CD4-positive, alpha-beta T cell treated with Interleukin-12 subunit alpha and Interleukin-12 subunit beta, for 1 hour (primary cell): ENCODE results near the gene ZBTB8A.
"Not testable (repeated sequence)": the region's sequence is repeated elsewhere in the genome, so short reads cannot be mapped to it uniquely, and the experiment has no call there.

ENCODE experiments used
- DNase-seq: peaks from one replicate; pipeline ENCODE4 v3.0.0-alpha.2; 2020

ZBTB8A gene

DNA sequence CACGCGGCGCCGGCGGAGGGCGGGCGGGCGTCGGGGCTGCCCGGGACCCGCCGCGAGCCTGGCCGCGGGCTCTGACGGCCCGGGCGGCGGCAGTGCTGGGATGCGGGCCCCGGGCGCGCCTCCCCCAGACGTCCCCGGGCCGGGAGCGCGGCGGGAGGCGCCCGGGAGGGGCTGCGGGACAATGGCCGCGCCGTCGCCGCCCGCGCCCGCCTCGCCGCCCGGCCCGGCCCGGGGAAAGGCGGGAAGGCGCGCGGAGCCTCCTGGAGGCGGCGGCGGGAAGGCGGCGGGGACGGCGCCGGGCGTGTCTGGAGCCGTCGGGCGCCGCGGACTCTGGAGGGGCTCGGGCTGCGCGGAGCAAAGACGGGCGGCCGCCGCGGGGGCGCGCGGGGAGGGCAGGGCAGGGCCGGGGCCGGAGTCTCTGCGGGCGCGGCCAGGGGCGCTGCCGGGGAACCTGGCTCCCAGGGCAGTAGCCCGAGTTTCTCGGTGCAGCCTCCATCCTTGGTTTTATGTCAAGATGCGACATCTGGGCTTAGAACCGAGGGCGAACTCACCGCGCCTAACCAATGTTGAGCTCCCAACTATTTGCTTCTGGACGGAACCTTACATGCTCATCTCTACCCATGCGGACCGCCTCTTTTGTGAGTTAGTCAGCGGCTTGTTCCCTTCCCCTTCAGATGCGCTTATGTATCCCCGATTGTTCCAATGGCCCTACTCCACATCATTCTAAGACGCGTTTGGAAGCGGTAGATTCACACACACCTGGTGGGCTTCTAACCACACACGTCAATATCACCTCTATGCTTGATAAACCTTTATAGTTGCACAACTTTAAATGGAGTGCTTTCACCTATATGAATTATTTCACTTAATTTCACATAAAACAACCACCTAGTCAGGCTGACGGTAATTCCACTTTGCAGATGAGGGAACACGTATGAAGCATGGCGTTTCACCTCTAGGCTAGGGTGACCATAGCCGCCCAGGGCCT is 651 bp downstream of the ZBTB8A start:
- no peak for DNase-seq

DNA sequence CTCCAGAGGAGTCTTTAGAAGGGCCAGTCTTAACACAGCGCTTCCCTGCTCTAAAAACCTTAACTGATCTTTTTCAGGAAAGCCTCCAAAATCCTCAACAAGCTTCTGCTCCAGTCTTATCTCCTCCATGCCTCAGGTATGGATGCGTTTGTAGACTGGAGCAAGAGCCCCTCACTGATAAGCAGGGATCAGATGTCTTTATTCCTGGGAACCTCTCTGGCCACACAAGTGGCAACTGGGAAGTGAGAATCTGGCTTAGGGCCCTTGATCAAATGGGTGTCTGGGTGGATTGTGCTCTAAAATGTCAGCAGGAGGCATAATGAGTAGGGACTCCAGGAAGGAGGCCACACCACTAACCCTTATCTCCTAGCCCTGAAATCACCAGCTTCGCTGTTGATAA is 1.4 kb downstream of the ZBTB8A start:
- DNase-seq, result no peak

- DNase-seq, result no peak
Observed at GRCh38 chr1:32541064-32541566, 1.9 kb downstream of the ZBTB8A start.

DNA sequence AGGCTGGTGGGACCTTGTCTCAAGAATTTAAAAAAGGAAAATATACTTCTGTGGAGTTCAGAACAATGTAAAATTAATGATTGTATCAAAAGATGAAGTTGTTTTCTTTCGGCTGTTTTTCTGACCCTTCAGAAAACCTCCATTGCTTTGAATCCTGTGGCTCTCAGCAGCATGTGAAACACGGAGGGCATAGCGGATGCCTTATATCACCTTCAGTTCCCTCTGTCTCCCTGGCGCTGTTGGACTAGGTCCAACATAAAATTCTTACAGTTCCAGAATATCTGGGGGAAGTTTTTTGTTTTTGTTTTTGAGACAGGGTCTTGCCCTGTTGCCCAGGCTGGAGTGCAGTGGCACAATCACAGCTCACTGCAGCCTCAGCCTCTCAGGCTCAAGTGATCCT is 7.4 kb downstream of the ZBTB8A start:
- DNase-seq, result no peak

- no peak for DNase-seq
Observed at GRCh38 chr1:32549616-32550015, 10.4 kb downstream of the ZBTB8A start.

- DNase-seq, result no peak
Observed at GRCh38 chr1:32554288-32554687, 15.1 kb downstream of the ZBTB8A start.

DNA sequence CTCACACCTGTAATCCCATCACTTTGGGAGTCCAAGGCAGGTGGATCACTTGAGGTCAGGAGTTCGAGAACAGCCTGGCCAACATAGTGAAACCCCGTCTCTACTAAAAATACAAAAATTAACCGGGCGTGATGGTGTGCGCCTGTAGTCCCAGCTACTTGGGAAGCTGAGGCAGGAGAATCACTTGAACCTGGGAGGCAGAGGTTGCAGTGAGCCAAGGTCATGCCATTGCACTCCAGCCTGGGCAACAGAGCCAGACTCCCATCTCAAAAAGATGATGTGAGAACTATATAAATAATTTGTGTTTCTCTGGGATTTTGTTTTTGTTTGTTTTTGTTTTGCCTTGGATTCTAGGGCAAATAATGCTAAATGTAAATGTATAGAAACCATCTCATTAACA is 17.8 kb downstream of the ZBTB8A start:
- not testable (repeated sequence) for DNase-seq

DNA sequence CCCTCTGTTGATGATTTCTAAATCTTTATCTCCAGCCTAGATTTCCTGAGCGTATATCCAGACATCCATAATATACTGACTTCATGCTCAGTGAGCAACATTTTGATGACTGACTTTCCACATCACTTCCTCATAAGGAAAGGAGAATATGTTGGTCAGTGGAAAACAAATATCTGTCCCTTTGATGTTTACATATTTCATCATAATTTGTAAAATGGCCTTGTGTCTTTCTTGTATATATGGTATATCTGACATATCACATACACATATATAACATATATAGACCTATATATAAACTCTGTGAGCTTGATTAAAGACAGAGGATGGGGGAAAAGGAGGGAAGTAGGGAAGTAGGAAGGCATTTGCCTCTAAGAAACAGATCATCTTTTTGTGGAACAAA is 18.6 kb downstream of the ZBTB8A start:
- DNase-seq, result no peak

- no peak for DNase-seq
Observed at GRCh38 chr1:32568929-32569328, 29.7 kb downstream of the ZBTB8A start.

DNA sequence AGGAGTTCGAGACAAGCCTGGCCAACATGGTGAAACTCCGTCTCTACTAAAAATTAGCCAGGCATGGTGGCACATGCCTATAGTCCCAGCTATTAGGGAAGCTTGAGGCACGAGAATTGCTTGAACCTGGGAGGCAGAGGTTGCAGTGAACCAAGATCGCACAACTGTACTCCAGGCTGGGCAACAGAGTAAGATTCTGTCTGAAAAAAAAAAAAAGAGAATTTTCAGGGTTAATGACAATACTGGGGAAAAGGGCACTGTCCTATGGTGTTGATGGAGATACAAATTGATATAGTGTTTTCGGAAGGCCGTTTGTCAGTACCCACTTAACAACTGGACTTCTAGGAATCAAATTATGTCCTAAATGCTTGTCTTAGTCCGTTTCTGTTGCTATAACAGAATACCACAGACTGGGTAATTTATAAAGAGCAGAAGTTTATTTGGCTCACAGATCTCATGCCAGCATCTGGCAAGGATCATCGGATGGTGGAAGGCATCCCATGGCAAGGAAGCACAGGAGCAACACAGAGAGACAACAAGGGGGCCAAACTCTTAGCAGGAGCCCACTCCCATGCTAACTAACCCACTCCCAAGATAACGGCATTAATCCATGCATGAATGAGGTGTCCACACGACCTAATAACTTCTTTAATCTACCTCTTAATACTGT is 41.3 kb downstream of the ZBTB8A start:
- no peak for DNase-seq

DNA sequence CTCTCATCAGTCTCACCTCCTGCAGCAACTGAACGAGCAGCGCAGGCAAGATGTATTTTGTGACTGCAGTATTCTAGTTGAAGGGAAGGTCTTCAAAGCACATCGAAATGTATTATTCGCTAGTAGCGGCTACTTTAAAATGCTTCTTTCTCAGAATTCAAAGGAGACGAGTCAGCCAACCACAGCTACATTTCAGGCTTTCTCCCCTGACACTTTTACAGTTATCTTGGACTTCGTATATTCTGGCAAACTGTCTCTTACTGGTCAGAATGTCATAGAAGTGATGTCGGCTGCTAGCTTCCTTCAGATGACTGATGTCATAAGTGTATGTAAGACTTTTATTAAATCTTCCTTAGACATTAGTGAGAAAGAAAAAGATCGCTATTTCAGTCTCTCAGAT is 53.7 kb downstream of the ZBTB8A start:
- no peak for DNase-seq

- no peak for DNase-seq
Observed at GRCh38 chr1:32600034-32600433, 60.8 kb downstream of the ZBTB8A start.

- no peak for DNase-seq
Observed at GRCh38 chr1:32605711-32606424, 66.6 kb downstream of the ZBTB8A start.

- no peak for DNase-seq
Observed at GRCh38 chr1:32606565-32607371, 67.5 kb downstream of the ZBTB8A start.

DNA sequence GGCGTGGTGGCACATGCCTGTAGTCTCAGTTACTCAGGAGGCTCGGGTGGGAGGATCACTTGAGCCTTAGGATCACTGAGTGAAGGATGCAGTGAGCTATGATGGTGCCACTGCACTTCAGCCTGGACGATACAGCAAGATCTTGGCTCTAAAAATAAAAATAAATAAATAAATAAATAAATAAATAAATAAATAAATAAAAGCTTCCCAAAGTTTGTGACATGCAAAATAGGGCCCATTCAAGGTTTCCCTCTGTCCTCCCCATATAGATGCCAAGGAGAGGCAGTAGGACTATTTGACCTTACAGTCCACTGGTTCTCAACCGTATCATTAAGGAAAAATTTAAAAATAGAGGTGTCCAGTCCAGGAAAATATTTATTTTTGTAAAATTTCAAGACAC is 70.0 kb downstream of the ZBTB8A start:
- no peak for DNase-seq

- no peak for DNase-seq
Observed at GRCh38 chr1:32611859-32612188, 72.6 kb downstream of the ZBTB8A start.

- DNase-seq, result peak; percentile 46
Observed at GRCh38 chr1:32612189-32612881, 73.1 kb downstream of the ZBTB8A start.

DNA sequence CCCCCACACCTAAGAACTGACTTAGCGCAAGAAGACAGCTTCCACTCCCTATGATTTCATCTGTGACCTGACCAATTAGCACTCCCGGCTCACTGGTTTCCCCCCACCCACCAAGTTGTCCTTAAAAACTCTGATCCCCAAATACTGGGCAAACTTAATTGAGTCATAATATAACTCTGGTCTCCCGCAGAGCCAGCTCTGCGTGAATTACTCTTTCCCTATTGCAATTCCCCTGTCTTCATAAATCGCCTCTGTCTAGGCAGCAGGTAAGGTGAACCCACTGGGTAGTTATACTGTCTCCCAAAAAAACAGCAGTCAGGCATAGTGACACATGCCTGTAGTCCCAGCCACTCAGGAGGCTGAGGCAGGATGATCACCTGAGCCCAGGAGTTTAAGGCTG is 74.2 kb downstream of the ZBTB8A start:
- DNase-seq, result no peak

DNA sequence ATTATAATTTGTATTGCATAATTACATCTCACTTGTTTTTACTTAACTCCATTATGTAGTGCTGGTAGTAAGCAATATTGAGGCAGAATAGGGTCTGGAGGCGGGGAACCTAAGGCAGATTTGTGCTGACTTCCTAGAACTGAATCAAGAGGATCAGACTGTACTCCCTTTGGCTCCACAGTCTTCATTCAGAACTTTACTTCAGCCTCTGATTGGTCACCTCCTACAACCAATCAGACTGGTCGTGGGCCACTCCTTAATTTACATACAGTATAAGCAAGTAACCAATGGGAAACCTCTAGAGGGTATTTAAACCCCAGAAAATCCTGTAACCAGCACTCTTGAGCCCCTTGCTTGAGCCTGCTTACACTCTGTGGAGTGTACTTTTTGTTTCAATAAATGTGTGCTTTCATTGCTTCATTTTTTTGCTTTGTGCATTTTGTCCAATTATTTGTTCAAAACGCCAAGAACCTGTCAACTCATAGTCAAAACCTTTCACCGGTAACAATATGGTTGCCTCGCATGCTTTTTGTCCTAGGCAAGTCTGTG is 79.5 kb downstream of the ZBTB8A start:
- DNase-seq, result no peak

DNA sequence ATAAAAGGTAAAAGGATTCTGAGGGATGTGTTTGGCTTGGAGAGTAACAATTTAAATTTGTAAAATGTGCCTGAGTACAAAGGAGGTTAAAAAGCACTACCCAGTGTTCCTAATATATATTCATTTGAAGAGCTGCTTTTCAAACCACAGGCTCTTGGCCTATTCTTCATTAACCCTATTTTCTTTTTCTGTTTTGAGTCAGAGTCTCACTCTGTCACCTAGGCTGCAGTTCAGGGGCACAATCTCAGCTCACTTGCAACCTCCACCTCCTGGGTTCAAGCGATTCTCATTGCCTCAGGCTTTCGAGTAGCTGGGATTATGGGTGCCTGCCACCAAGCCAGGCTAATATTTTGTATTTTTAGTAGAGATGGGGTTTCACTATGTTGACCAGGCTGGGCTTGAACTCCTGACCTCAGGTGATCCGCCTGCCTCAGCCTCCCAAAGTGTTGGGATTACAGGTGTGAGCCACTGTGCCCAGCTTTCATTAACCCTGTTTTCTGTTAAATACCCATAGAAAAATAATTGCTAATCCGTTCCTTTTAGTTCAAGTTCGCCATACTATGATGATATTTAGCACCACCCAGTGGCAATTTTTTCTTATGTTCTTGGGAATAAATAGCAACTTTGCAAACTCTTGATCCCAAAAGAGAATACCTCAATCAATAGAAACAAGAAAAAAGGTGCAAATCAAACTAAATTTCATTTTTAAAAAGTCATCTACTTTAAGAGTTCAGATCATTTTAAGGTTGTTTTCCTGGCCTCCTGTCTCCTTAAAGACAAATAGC is 80.7 kb downstream of the ZBTB8A start:
- DNase-seq, result no peak

- no peak for DNase-seq
Observed at GRCh38 chr1:32622205-32622604, 83.0 kb downstream of the ZBTB8A start.
